Calu3 (cell line): ENCODE results near the gene RRH. TPM values are rescaled to one million over a fixed set of nuclear protein-coding genes. Genes with fewer than 3 reads are reported as not detected.
A peak's percentile ranks its signal among the peaks of the same experiment; 100 is the strongest.

Experiments used
- BruUV-seq: library from RNA; stranded (reverse); fragments of 400-500 nt; replicated peaks from 2 replicates; lab custom pipeline; 2021; lab: Mats Ljungman, UMichigan
- CTCF ChIA-PET: fragments of 300-600 bp; sonication (Branson Sonifier 250); formaldehyde crosslinking; loops from one replicate; lab custom pipeline; 2022; ENCODE audit warnings: antibody characterized with exemption; lab: Charles Lee
- DNase-seq: peaks from one replicate; pipeline ENCODE4 v3.0.0; 2022
- H3K27ac Mint-ChIP-seq: one replicate; pipeline ENCODE4 v1.8.0; 2022; ENCODE audit warnings: mixed read lengths; ENCODE audit not compliant: unreplicated experiment
- H3K27me3 Mint-ChIP-seq: one replicate; pipeline ENCODE4 v1.8.0; 2022; ENCODE audit warnings: mixed read lengths; ENCODE audit not compliant: unreplicated experiment
- H3K36me3 Mint-ChIP-seq: one replicate; pipeline ENCODE4 v1.8.0; 2022; ENCODE audit warnings: mild to moderate bottlenecking, moderate library complexity, mixed read lengths; ENCODE audit not compliant: insufficient read depth, unreplicated experiment
- H3K4me1 Mint-ChIP-seq: one replicate; pipeline ENCODE4 v1.8.0; 2022; ENCODE audit warnings: mild to moderate bottlenecking, low read depth, mixed read lengths; ENCODE audit not compliant: unreplicated experiment
- H3K4me3 Mint-ChIP-seq: one replicate; pipeline ENCODE4 v1.8.0; 2022; ENCODE audit warnings: mild to moderate bottlenecking, low read depth, moderate library complexity, mixed read lengths; ENCODE audit not compliant: unreplicated experiment
- H3K9me3 Mint-ChIP-seq: one replicate; pipeline ENCODE4 v1.8.0; 2022; ENCODE audit warnings: low read depth, mixed read lengths; ENCODE audit not compliant: unreplicated experiment
- intact Hi-C: fragments of 100-400 bp; cut with micrococcal nuclease; formaldehyde crosslinking; loops from one replicate; pipeline ENCODE4 v1.10.0; 2022; ENCODE audit not compliant: unreplicated experiment
- total RNA-seq: library from RNA; stranded (reverse); gene quantifications from 2 replicates; pipeline ENCODE4 v1.2.3, GENCODE V29; 2022
- TF ChIP-seq, protein P1 (sequence below): fragments of 200-600 bp; IDR thresholded peaks from one replicate; pipeline ENCODE4 v1.8.0; 2022; ENCODE audit warnings: antibody characterized with exemption; ENCODE audit not compliant: unreplicated experiment

Gene RRH
- total RNA-seq, 1 experiment from 2014 or later: 0.33 TPM

DNA sequence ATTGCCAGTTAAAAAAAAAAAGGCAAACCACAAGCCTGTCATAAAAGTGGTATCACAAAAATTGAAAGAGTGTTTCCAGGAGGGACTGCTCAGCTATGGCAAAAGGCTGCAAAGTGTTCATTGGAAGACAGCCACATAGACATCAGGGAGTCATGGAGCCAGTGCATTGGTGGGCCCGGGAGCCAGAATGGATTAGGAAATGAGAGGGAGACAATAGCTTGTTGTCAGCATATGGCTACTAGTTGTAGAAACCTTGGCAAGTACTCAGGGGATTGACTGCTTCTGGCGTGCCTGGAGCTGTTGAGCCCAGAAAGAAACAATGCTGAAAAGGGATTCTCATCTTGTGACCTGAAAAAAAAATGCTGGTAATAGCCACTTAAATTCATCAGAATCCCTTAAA lies 7.2 kb upstream of the RRH start:
- H3K4me1 Mint-ChIP-seq: peaks cover 24% of the 10 kb centered on the region
- no peak overlapping the region for H3K4me3 Mint-ChIP-seq
- no TSS peak for BruUV-seq
- H3K9me3 Mint-ChIP-seq: no peaks in the 10 kb centered on the region
- peak overlapping the region; percentile 15 for H3K27ac Mint-ChIP-seq
- no peaks in the 10 kb centered on the region for H3K27me3 Mint-ChIP-seq
- CTCF ChIA-PET: no interaction called here
- H3K36me3 Mint-ChIP-seq: peaks cover 40% of the 10 kb centered on the region
- no peak for DNase-seq
- TF ChIP-seq, protein P1, sequence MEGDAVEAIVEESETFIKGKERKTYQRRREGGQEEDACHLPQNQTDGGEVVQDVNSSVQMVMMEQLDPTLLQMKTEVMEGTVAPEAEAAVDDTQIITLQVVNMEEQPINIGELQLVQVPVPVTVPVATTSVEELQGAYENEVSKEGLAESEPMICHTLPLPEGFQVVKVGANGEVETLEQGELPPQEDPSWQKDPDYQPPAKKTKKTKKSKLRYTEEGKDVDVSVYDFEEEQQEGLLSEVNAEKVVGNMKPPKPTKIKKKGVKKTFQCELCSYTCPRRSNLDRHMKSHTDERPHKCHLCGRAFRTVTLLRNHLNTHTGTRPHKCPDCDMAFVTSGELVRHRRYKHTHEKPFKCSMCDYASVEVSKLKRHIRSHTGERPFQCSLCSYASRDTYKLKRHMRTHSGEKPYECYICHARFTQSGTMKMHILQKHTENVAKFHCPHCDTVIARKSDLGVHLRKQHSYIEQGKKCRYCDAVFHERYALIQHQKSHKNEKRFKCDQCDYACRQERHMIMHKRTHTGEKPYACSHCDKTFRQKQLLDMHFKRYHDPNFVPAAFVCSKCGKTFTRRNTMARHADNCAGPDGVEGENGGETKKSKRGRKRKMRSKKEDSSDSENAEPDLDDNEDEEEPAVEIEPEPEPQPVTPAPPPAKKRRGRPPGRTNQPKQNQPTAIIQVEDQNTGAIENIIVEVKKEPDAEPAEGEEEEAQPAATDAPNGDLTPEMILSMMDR: no peak
- intact Hi-C loops: no loop called here

DNA sequence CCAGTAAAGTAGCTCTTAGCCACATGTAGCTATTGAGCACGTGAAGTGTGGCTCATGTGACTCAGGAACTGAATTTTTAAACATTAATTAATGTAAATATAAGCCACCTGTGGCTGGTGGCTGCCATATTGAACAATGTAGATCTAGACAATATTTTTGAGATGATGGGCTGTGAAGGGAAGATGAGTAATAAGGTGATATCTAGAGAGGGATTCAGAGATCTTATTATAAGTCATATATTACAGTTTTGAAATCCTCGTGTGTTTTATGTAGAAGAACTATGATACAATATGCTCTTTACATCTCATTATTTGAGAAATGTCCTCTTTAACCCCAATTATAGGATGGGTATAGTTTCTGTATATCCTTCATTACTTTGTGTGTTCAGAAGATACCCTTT lies 6.6 kb upstream of the RRH start:
- H3K27ac Mint-ChIP-seq: no peak overlapping the region
- intact Hi-C loops: no loop called here
- BruUV-seq: no TSS peak

DNA sequence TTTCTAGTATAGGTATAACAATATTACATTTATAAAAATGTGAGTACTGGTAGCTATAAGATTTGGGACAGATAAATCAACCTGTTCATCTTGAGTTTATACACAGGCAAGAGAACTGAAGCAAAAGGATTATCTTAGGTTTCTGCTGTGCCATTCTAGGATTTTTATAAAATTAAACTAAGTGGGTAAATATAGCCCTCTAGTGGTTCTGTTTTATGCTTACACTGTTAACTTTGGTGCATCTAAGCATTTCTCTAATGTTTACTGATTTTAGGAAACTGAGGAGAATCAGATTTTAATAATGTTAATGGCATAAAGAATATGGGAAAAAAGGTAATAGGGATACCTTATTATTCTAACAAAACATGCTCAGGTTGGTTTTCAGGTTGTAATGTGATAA lies 1.1 kb upstream of the RRH start:
- H3K4me3 Mint-ChIP-seq: no peak overlapping the region
- no peak for DNase-seq
- TF ChIP-seq, protein P1: no peak
- peaks cover 11% of the 10 kb centered on the region for H3K36me3 Mint-ChIP-seq
- no peak overlapping the region for H3K27ac Mint-ChIP-seq
- CTCF ChIA-PET: interaction anchor here (0.8 kb wide), 1 partner anchor 168 kb away, joined by 6 read pairs; no protein-coding TSS in a partner anchor
- H3K27me3 Mint-ChIP-seq: no peaks in the 10 kb centered on the region
- intact Hi-C loops: no loop called here
- no peaks in the 10 kb centered on the region for H3K4me1 Mint-ChIP-seq
- no peaks in the 10 kb centered on the region for H3K9me3 Mint-ChIP-seq
- BruUV-seq: no TSS peak

More for the DNA sequence above, 6.6 kb upstream of the RRH start:
- no peaks in the 10 kb centered on the region for H3K27me3 Mint-ChIP-seq
- TF ChIP-seq, protein P1: no peak
- H3K4me3 Mint-ChIP-seq: no peak overlapping the region
- peaks cover 24% of the 10 kb centered on the region for H3K4me1 Mint-ChIP-seq
- no peaks in the 10 kb centered on the region for H3K9me3 Mint-ChIP-seq
- peaks cover 34% of the 10 kb centered on the region for H3K36me3 Mint-ChIP-seq
- DNase-seq: no peak
- CTCF ChIA-PET: no interaction called here

DNA sequence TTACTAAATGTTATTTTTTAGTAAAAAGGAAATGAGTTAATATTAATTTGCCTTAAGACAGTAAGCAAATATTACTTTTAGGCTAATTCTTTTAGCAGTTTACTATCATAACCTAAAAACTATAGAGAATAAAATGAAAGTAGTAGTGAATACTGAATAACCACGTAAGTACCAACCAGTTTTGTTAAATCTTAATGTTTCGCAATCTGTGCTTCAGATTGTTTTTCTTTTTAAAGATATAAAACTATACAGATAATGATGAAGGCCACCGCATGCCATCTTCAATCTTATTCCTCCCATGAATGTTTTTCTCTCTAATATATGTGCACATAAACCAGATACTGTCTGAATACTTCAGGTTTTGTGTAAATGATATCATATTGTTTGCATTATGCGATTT lies 6.0 kb downstream of the RRH start:
- H3K4me1 Mint-ChIP-seq: no peaks in the 10 kb centered on the region
- no TSS peak for BruUV-seq

More for the DNA sequence above, 6.0 kb downstream of the RRH start:
- Mint-ChIP-seq H3K36me3 (no peaks in the 10 kb centered on the region), H3K4me3 (no peak overlapping the region), H3K27me3 (no peaks in the 10 kb centered on the region), H3K9me3 (no peaks in the 10 kb centered on the region), H3K27ac (no peak overlapping the region)
- DNase-seq: no peak
- intact Hi-C loops: no loop called here
- TF ChIP-seq, protein P1: no peak
- CTCF ChIA-PET: no interaction called here
